SK-N-SH treated with all-trans-retinoic acid at 6 μM for 48 hours (cell line): Measurements from ENCODE around the gene ZNF292.

Experiments used
- BACH2 ChIP-seq: fragments of 250-450 bp; sonication (Bioruptor Pico); IDR thresholded peaks from 2 replicates; pipeline ENCODE4 v1.9.0; 2021; ENCODE audit warnings: mild to moderate bottlenecking, borderline replicate concordance
- CSDC2 ChIP-seq: fragments of 250-450 bp; sonication (Bioruptor Pico); IDR thresholded peaks from 2 replicates; pipeline ENCODE4 v1.5.0; 2020; ENCODE audit warnings: mild to moderate bottlenecking, moderate library complexity
- POU6F1 ChIP-seq: fragments of 250-450 bp; sonication (Bioruptor Pico); IDR thresholded peaks from 2 replicates; pipeline ENCODE4 v1.8.0; 2021; ENCODE audit warnings: low read depth, mild to moderate bottlenecking, moderate library complexity, borderline replicate concordance
- PPARA ChIP-seq: fragments of 250-450 bp; sonication (Bioruptor Pico); IDR thresholded peaks from 2 replicates; pipeline ENCODE4 v1.5.0; 2020; ENCODE audit warnings: mild to moderate bottlenecking, borderline replicate concordance
- RARB ChIP-seq: fragments of 250-450 bp; sonication (Bioruptor Pico); IDR thresholded peaks from 2 replicates; pipeline ENCODE4 v1.8.0; 2021; ENCODE audit warnings: mild to moderate bottlenecking, moderate library complexity
- ZFP30 ChIP-seq: fragments of 450-650 bp; formaldehyde crosslinking; IDR thresholded peaks from 2 replicates; pipeline ENCODE4 v1.5.0; 2022; ENCODE audit warnings: mild to moderate bottlenecking, moderate library complexity
- ZNF8 ChIP-seq: fragments of 450-650 bp; formaldehyde crosslinking; IDR thresholded peaks from 2 replicates; pipeline ENCODE4 v1.5.0; 2020; ENCODE audit warnings: mild to moderate bottlenecking, moderate library complexity
- TF ChIP-seq, protein P1 (sequence below): fragments of 250-450 bp; sonication (Bioruptor Pico); IDR thresholded peaks from 2 replicates; pipeline ENCODE4 v1.5.1; 2020; ENCODE audit warnings: low read depth, mild to moderate bottlenecking, moderate library complexity
- TF ChIP-seq, protein P2 (sequence below): fragments of 250-450 bp; sonication (Bioruptor Pico); IDR thresholded peaks from 2 replicates; pipeline ENCODE4 v1.8.0; 2020; ENCODE audit warnings: mild to moderate bottlenecking, moderate library complexity, borderline replicate concordance
- TF ChIP-seq, protein P3 (sequence below): fragments of 250-450 bp; sonication (Bioruptor Pico); IDR thresholded peaks from 2 replicates; pipeline ENCODE4 v1.5.1; 2021; ENCODE audit warnings: mild to moderate bottlenecking, moderate library complexity

DNA sequence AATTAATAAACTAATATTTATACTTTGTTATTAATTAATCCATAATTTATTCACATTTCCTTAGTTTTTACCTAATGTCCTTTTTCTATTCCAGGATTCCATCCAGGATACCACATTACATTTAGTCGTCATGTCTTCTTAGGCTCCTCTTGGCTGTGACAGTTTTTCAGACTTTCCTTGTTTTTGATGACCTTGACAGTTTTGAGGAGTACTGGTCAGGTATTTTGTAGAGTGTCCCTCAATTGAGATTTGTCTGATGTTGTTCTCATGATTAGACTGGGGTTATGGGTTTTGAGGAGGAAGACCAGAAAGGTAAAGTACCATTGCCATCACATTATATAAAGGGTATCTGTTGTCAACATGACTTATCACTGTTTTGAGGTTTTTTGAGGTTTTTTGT, 67.3 kb downstream of the ZNF292 start:
- TF ChIP-seq PPARA (CRISPR knock-in tag) = no peak
- TF ChIP-seq, protein P1, sequence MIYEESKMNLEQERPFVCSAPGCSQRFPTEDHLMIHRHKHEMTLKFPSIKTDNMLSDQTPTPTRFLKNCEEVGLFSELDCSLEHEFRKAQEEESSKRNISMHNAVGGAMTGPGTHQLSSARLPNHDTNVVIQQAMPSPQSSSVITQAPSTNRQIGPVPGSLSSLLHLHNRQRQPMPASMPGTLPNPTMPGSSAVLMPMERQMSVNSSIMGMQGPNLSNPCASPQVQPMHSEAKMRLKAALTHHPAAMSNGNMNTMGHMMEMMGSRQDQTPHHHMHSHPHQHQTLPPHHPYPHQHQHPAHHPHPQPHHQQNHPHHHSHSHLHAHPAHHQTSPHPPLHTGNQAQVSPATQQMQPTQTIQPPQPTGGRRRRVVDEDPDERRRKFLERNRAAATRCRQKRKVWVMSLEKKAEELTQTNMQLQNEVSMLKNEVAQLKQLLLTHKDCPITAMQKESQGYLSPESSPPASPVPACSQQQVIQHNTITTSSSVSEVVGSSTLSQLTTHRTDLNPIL (CRISPR knock-in tag) = no peak
- TF ChIP-seq, protein P2, sequence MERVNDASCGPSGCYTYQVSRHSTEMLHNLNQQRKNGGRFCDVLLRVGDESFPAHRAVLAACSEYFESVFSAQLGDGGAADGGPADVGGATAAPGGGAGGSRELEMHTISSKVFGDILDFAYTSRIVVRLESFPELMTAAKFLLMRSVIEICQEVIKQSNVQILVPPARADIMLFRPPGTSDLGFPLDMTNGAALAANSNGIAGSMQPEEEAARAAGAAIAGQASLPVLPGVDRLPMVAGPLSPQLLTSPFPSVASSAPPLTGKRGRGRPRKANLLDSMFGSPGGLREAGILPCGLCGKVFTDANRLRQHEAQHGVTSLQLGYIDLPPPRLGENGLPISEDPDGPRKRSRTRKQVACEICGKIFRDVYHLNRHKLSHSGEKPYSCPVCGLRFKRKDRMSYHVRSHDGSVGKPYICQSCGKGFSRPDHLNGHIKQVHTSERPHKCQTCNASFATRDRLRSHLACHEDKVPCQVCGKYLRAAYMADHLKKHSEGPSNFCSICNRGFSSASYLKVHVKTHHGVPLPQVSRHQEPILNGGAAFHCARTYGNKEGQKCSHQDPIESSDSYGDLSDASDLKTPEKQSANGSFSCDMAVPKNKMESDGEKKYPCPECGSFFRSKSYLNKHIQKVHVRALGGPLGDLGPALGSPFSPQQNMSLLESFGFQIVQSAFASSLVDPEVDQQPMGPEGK (CRISPR knock-in tag) = no peak
- no peak for TF ChIP-seq RARB (CRISPR knock-in tag)
- TF ChIP-seq, protein P3, sequence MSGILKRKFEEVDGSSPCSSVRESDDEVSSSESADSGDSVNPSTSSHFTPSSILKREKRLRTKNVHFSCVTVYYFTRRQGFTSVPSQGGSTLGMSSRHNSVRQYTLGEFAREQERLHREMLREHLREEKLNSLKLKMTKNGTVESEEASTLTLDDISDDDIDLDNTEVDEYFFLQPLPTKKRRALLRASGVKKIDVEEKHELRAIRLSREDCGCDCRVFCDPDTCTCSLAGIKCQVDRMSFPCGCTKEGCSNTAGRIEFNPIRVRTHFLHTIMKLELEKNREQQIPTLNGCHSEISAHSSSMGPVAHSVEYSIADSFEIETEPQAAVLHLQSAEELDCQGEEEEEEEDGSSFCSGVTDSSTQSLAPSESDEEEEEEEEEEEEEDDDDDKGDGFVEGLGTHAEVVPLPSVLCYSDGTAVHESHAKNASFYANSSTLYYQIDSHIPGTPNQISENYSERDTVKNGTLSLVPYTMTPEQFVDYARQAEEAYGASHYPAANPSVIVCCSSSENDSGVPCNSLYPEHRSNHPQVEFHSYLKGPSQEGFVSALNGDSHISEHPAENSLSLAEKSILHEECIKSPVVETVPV = no peak
- TF ChIP-seq BACH2 (CRISPR knock-in tag) = no peak
- TF ChIP-seq ZNF8 (CRISPR knock-in tag) = no peak
- TF ChIP-seq POU6F1 (CRISPR knock-in tag) = no peak
- no peak for TF ChIP-seq ZFP30
- TF ChIP-seq CSDC2 (CRISPR knock-in tag) = no peak
